CD4-positive, alpha-beta T cell treated with Interleukin-17A for 1 hour (primary cell): Measurements from ENCODE around the gene AMFR.
"Not testable (repeated sequence)": the region's sequence is repeated elsewhere in the genome, so short reads cannot be mapped to it uniquely, and the experiment has no call there.

Experiments
- DNase-seq: peaks from one replicate; pipeline ENCODE4 v3.0.0-alpha.2; 2020

Gene AMFR

DNA sequence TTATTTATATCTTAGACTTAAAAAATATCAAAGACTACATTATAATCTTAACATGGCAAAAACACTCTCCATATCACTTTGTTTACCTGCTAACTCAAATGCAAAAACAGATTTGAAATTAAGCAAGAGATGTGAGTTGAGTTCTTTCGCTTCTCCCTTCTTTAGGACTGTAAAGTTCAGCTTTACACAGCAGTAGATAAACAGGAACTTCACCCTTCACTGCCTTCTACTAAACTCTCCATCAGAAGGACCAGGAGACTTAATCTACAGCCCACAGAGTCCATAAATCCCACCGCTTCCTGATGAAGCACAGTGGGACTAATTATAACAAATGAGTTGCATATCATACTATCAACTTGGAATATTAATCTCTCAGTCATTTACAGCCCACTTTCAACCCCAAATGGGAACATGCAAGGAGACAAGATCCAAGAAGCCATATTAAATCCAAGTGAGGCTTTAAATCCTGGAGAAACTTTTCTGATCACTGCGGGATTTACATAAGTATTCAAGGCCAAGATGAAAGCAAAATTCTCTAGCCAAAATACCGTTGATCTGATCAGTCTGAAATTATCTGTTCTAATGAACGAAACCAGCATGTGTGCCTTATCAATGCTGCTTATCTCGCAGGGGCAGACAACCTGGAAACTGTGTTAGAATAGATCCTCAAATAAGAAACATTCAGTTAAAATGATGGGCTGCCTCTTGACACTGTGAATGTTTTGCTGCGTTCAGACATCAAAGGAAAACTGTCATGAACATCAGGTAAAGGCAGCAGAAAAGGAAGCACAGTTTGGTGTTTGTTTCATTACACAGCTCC, 1.6 kb downstream of the AMFR start:
- peak; percentile 28 for DNase-seq

- no peak for DNase-seq
These were observed 2.4 kb downstream of the AMFR start for GRCh38 chr16:56422896-56423441.

- no peak for DNase-seq
These were observed 3.2 kb downstream of the AMFR start for GRCh38 chr16:56421976-56422669.

DNA sequence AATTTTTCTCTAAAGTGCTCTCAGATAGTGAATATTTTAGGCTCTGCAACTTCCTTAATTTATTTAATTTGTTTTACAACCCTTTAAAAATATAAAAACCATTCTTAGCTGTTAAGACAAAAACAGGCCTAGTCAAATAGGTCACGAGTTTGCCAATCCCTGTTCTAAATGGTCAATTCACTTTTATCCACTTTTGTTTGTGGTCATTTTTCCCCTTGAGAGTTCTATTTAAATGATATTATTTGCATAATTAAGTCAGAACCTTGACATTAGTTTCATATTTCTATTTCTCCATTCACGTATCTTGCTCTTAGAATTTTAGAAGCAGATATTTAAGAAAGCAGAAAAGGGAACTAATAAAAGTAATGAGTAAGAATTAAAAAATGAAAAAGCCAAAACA, 4.0 kb downstream of the AMFR start:
- no peak for DNase-seq

DNA sequence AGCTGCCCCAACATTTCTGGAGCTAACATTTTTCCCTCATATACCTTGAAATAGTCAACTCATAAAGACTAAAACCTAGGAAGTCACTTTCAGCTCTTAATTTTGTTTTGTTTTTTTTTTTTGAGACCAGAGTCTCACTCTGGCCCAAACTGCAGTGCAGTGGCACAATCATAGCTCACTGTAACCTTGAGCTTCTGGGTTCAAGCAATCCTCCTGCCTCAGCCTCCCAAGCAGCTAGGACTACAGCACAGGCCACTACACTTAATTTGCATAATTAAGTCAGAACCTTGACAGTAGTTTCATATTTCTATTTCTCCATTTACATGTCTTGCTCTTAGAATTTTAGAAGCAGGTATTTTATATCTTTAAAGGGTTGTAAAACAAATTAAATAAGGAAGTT, 4.7 kb downstream of the AMFR start:
- no peak for DNase-seq

DNA sequence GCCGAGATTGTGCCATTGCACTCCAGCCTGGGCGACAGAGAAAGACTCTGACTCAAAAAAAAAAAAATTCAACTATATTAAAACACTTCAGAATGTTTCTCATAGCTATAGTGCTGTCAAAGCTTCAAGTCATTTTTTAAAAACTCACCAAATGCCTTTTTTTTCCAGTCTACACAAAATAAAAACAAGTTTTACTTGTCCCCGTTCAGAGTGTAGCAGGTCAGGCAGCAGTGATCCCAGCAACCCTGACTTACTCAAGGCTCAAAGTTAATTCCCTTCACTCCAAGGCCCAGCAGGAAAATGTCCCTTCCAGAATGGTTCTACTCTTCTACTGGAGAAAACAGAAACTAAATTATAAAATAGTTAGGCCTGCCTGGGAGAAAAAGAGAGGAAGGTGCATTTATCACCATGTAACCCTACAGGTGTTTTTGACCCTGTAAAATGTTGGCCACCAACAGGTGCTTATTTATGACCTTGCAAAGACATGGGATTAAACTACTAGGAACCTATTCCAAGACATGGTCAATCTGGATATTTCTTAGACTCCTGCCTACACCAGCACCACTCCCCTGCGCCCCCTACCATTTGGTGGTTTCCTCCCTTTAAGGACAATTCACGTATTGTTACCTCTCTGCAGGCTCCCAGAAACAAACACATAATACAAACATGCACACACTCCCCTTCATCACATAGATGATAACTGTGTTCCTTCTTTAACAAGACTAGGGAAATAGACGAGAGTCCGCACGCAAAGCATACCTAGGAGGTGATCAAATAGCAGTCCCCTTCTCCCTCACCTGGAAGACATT, 5.4 kb downstream of the AMFR start:
- DNase-seq = no peak

DNA sequence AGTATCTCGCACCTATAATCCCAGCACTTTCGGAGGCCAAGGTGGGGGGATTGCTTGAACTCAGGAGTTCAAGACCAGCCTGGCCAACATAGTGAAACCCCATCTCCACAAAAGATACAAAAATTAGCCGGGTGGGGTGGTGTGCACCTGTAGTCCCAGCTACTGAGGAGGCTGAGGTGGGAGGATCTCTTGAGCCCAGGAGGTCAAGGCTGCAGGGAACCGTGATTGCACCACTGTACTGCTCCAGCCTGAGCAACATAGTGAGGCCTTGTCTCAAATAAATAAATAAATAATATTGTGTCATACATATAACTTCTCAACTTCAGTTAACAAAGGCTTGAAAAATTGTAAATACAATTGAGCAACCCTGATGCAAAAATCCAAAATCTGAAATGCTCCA, 8.2 kb downstream of the AMFR start:
- no peak for DNase-seq

GRCh38 chr16:56415875-56416274, 9.5 kb downstream of the AMFR start:
- DNase-seq = no peak

GRCh38 chr16:56414366-56414765, 11.0 kb downstream of the AMFR start:
- DNase-seq = no peak

GRCh38 chr16:56413381-56413780, 12.0 kb downstream of the AMFR start:
- no peak for DNase-seq

- no peak for DNase-seq
These were observed 13.7 kb downstream of the AMFR start for GRCh38 chr16:56411624-56412023.

GRCh38 chr16:56411123-56411522, 14.2 kb downstream of the AMFR start:
- DNase-seq = no peak

DNA sequence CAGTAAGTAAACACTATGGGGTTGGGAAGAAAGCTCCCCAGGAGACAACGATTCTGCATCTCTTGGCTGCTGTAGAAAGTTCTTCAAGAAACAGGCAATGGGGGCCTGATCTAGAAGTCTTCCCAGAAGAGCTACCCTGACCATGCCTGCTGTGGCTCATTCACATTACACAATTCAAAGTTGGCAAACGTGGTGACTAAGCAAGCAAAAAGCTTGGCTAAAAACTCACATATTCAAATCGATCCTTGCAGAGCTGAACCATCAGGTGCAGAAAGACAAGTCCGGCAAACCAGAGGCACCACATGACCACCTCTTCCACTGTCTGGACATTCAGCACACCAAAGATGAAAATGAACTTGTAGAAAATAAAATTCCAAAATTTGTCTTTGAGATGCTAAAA, 16.1 kb downstream of the AMFR start:
- DNase-seq = no peak

DNA sequence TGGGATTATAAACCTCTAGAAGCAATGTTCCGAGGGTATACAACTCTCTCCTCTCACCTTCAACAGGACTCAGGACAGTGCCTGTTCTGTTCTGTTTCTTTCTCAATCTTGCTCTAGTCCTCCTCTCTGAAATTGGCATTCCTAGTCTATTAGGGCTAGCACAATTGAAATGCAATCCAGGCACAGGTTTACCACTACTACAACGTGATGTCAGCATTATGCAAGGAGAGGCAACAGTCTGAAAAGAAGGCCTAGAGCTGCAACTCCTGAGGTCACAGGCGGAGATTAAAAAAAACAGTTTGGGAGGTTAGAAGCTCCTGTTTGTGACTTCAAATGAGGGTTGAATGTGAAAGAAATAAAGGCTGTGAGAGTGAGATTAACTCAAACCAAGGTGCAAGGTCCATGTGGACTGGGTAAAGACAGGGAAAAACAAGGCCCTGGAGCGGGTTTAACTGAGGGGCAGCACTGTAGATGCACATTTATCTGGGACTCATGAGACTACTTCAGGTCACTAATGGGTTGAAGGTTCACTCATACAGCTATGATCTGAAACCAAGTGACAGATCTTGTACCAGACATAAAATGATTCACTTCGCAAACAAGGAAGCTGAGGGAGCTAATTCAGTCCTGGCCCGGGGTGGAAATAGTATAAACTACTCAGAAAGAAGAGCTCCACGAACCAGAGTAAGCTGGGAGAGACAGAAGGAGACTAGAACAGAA, 16.8 kb downstream of the AMFR start:
- DNase-seq = no peak

GRCh38 chr16:56405977-56406672, 19.2 kb downstream of the AMFR start:
- no peak for DNase-seq

DNA sequence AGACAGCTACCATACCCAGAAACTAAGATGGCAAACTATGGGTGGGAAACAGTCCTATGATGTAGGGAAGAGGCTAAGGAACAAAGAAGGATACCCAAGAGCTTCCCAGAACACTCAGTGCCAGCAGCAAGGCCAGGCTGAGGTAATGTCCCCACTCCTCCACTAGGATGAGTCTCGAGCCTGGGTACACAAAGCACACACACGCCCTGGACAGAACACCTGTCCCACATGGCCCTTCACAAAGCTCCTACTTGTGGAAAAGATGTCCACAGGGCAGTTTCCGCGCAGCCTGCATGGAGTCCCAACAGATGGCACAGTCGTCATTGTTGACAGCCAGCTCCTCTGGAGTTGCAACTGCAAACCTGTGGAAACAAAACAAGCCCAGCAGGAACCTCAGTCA, 23.9 kb downstream of the AMFR start:
- no peak for DNase-seq

DNA sequence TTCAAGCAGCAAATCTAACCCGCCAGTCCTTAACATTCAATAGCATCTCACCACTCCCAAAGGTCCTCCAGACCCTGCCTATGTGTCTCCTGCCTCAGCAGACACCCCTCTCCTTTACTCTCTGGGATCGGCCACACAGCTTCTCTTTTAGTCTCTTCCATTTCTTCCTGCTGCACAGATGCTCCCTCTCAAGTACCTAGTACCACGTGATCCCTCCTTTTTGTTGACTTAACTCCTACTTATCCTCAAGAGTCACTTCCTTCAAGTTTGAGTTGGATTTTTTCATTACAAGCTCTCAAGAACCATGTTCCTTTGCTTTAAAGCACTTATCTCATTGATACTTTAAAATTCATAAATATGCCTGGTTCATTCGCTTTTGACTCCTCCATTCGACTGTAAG, 24.9 kb downstream of the AMFR start:
- no peak for DNase-seq

DNA sequence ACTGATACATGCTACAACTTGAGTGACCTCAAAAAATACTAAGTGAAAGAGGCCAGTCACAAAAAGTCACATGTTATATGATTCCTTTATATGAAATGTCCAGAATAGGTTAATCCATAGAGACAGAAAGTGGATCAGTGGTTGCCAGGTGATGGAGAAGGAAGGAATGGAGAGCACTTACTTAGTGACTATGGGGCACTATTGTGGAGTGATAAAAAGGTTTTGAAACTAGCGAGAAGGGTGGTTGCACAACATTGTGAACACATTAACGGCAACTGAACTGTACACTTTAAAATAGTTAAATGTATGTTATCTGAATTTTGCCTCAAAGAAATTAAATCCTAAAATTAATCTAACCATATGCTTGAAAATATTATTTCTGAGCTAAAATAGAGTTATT, 25.9 kb downstream of the AMFR start:
- DNase-seq = no peak

- DNase-seq = no peak
These were observed 26.3 kb downstream of the AMFR start for GRCh38 chr16:56399047-56399446.

DNA sequence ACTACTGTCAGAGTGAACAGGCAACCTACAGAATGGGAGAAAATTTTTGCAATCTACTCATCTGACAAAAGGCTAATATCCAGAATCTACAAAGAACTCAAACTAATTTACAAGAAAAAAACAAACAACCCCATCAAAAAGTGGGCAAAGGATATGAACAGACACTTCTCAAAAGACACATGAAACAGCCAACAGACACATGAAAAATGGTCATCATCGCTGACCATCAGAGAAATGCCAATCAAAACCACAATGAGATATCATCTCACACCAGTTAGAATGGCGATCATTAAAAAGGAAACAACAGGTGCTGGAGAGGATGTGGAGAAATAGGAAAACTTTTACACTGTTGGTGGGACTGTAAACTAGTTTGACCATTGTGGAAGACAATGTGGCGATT, 28.6 kb downstream of the AMFR start:
- DNase-seq = not testable (repeated sequence)

- no peak for DNase-seq
These were observed 35.8 kb downstream of the AMFR start for GRCh38 chr16:56389554-56389953.

DNA sequence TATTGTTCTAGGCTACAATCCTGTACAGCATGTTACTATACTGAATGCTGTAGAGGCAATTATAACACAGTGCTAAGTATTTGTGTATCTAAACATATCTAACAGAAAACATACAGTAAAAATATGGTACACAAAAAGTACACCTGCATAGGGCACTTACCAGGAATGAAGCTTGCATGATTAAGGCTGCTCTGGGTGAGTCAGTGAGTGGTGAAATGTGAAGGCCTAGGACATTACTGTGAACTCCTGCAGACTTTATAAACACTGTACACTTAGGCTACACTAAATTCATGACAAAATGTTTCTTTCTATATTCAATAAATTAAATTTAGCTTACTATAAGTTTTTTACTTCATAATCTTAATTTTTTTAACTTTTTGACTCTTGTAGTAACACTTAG, 37.1 kb downstream of the AMFR start:
- DNase-seq = no peak
